ENCODE data around the gene NASP. TPM values are rescaled to one million over a fixed set of nuclear protein-coding genes. Genes with fewer than 3 reads are reported as not detected.

Gene NASP
- total RNA-seq, 4 donors from 2014 or later = 43.0 to 106 (median 79.2) TPM

- no peak for TF ChIP-seq CTCF (IDR thresholded peaks at IDR 0.05; ENCODE audit: low read depth)
Observed at GRCh38 chr1:45545019-45545493, 38.8 kb upstream of the NASP start.

- no peak for TF ChIP-seq CTCF (IDR thresholded peaks at IDR 0.05; ENCODE audit: low read depth)
Observed at GRCh38 chr1:45545553-45546310, 38.1 kb upstream of the NASP start.

GRCh38 chr1:45550401-45551351 is 33.2 kb upstream of the NASP start, which contains the start of gene AKR1A1:
Gene AKR1A1, plus strand, starts transcription at chr1:45550826. Its CDS starts 10,969 bp downstream, at chr1:45561795.
- TF ChIP-seq CTCF (IDR thresholded peaks at IDR 0.05; ENCODE audit: low read depth) = no peak

GRCh38 chr1:45551684-45552083 is 32.2 kb upstream of the NASP start:
- TF ChIP-seq CTCF (IDR thresholded peaks at IDR 0.05; ENCODE audit: low read depth) = no peak

GRCh38 chr1:45552331-45552730 is 31.5 kb upstream of the NASP start:
- TF ChIP-seq CTCF (IDR thresholded peaks at IDR 0.05; ENCODE audit: low read depth) = no peak

GRCh38 chr1:45554198-45554597 is 29.6 kb upstream of the NASP start:
- TF ChIP-seq CTCF (IDR thresholded peaks at IDR 0.05; ENCODE audit: low read depth) = no peak
